ENCODE measurements around the gene TCAIM. TPM values are rescaled to one million over a fixed set of nuclear protein-coding genes. Genes with fewer than 3 reads are reported as not detected.
A peak's percentile ranks its signal among the peaks of the same experiment; 100 is the strongest.

TCAIM gene
- total RNA-seq, 1 donor from 2014 or later: 17.5 TPM

DNA sequence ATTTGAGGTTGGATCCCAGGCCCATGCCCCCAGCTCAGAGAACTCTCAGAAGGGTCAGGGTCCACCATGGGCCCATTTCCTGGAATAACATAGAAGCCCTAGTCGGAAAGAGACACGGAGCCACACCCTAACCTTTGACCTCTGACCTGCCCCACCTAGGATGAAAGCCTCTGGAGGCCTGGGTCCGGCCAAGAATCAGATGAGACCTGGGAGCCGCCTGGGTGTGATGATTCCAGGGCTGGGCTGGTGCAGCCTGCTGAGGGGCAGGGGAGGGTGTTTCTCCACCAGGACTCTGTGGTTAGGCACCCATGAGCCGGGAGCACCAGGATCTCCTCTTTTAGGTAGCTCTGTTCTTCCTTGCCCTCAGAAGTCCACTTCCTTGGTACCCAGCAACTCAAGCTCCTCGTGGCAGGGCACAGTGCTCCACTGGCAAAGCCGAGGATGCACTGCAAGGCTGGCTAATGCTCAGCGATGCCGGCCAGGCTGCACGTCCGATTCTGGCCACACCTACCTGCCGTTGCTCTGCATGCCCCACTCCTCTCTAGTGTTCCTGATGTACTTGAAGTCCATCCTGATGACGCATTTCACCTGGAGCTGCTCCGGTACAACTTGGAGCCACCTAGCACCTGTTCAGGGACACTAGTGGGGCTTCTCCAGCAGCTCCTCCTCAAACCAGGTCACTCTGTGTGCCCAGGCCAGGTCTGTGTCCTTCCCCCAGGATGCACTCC lies 81.5 kb downstream of the TCAIM start:
- Mint-ChIP-seq H3K4me3 (ENCODE audit: low read depth) (no peak overlapping the region), H3K4me1 (ENCODE audit: low read depth) (no peaks in the 10 kb centered on the region), H3K27ac (no peak overlapping the region), H3K27me3 (ENCODE audit: low read depth) (no peaks in the 10 kb centered on the region), H3K36me3 (ENCODE audit: low read depth) (no peaks in the 10 kb centered on the region), H3K9me3 (no peaks in the 10 kb centered on the region)
- intact Hi-C loops (cut with micrococcal nuclease): no loop called here
- no peak for DNase-seq (ENCODE audit: low spot score)

DNA sequence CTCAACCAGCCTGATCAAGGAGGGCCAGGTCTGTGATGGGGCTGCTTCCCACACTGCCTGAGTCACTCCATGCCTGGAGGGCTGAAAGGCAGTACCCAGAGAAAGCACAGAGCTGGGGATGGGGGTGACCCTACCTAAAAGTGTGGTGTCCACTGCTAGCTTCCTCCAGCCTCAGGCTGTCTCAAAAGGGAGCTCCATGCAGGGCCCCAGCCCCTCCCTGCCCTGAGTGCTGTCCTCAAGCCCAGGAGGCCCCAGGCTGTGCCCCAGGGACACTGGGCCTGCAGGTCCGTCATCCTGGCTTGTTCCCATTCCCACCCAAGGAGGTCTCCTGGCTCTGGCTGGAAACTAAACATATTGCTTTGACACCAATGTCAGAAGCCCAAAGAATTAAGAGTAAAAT lies 82.1 kb downstream of the TCAIM start:
- DNase-seq (ENCODE audit: low spot score): no peak
- no peak overlapping the region for H3K4me3 Mint-ChIP-seq (ENCODE audit: low read depth)
- H3K4me1 Mint-ChIP-seq (ENCODE audit: low read depth): no peaks in the 10 kb centered on the region
- intact Hi-C loops (cut with micrococcal nuclease): no loop called here
- H3K27me3 Mint-ChIP-seq (ENCODE audit: low read depth): no peaks in the 10 kb centered on the region
- no peaks in the 10 kb centered on the region for H3K9me3 Mint-ChIP-seq
- H3K36me3 Mint-ChIP-seq (ENCODE audit: low read depth): no peaks in the 10 kb centered on the region
- no peak overlapping the region for H3K27ac Mint-ChIP-seq

DNA sequence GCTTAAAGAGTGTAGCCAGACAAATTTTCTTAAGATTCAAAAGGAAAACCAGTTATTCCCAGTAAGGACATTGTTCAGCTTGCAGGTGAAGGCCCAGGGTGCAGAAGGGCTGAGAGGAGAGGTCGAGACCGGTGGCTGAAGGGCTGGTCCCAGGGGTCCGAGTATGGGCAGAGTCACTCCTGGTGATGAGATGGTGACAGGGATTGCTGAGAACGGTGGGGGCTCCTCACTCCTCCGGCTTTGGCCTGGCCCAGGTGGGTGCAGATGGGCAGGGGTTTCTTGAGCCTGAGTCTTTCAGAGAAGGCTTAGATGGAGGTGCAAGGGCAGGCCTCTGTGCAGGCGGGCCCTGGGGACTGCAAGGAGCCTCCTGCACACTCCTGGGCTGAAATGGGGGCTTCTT lies 82.7 kb downstream of the TCAIM start:
- H3K27ac Mint-ChIP-seq: no peak overlapping the region
- no peaks in the 10 kb centered on the region for H3K27me3 Mint-ChIP-seq (ENCODE audit: low read depth)
- no peaks in the 10 kb centered on the region for H3K4me1 Mint-ChIP-seq (ENCODE audit: low read depth)
- no peak overlapping the region for H3K4me3 Mint-ChIP-seq (ENCODE audit: low read depth)
- no peak for DNase-seq (ENCODE audit: low spot score)
- intact Hi-C loops (cut with micrococcal nuclease): no loop called here
- H3K9me3 Mint-ChIP-seq: no peaks in the 10 kb centered on the region
- no peaks in the 10 kb centered on the region for H3K36me3 Mint-ChIP-seq (ENCODE audit: low read depth)

DNA sequence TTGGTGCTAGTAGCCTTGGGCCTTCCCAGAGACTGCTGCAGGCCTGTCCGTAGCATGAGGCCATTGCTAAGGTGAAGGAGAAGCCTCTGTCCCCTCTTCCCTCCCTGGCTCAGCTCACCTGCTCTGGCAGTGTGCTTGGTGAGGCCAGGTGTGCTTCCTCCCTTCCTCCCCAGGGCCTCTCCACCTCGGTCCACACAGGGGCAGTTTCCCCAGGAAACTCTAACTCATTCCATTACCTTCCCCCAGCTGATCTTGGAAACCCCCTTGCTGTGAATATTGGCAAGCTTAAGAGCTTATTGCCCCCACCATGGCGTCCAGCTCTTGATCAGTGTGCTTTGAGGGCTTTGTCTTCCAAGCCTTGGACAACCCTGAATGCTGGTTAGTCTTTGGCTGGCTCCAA lies 86.2 kb downstream of the TCAIM start:
- intact Hi-C loops (cut with micrococcal nuclease): no loop called here
- Mint-ChIP-seq H3K4me3 (ENCODE audit: low read depth) (no peak overlapping the region), H3K27ac (no peak overlapping the region), H3K4me1 (ENCODE audit: low read depth) (no peaks in the 10 kb centered on the region), H3K27me3 (ENCODE audit: low read depth) (no peaks in the 10 kb centered on the region), H3K9me3 (no peaks in the 10 kb centered on the region), H3K36me3 (ENCODE audit: low read depth) (no peaks in the 10 kb centered on the region)
- DNase-seq (ENCODE audit: low spot score): no peak

DNA sequence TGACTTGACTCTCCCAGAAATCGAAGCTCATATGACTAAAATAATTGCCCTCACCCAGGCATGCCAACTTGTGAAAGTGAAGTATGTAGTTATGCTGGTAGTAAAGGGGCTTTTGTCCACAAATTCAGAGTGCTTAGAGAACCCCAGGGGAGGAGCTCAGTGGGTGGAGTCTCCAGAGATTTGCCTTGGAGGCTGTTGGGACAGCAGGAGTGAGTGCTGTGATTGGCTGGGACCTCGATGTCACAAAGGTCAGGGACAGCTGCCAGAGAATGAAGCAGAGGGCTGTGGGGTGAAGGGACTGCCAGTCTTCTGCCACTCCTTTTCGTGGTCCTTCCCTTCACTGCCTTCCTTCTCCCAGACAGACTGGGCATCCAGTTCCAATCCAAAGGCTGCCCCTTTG lies 89.1 kb downstream of the TCAIM start:
- intact Hi-C loops (cut with micrococcal nuclease): no loop called here
- H3K36me3 Mint-ChIP-seq (ENCODE audit: low read depth): no peaks in the 10 kb centered on the region
- H3K9me3 Mint-ChIP-seq: no peaks in the 10 kb centered on the region

DNA sequence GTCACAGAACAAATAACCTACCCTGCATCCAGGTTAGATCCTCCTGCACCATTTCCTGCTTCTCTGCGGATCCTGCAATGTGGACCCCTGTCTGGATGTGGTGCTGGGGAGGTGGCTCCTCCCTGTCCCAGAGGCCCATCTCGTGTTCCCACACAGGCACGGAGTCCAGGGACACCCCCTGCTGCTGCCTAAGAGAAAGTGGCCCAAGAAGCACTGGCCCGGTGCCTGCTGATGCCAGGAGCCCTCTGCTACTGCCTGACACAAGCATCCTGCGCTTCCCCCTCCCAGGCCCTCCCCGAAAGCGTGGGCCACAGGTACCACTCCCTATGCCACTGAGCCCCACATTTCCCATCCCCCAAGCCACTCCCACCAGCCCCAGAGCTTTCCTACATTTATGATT lies 90.3 kb downstream of the TCAIM start:
- no peaks in the 10 kb centered on the region for H3K36me3 Mint-ChIP-seq (ENCODE audit: low read depth)
- no peak overlapping the region for H3K27ac Mint-ChIP-seq
- H3K9me3 Mint-ChIP-seq: no peaks in the 10 kb centered on the region
- DNase-seq (ENCODE audit: low spot score): no peak
- H3K4me1 Mint-ChIP-seq (ENCODE audit: low read depth): no peaks in the 10 kb centered on the region
- H3K4me3 Mint-ChIP-seq (ENCODE audit: low read depth): no peak overlapping the region
- intact Hi-C loops (cut with micrococcal nuclease): no loop called here
- H3K27me3 Mint-ChIP-seq (ENCODE audit: low read depth): no peaks in the 10 kb centered on the region

More for the DNA sequence above, 89.1 kb downstream of the TCAIM start:
- DNase-seq (ENCODE audit: low spot score): no peak
- Mint-ChIP-seq H3K4me1 (ENCODE audit: low read depth) (no peaks in the 10 kb centered on the region), H3K4me3 (ENCODE audit: low read depth) (no peak overlapping the region), H3K27me3 (ENCODE audit: low read depth) (no peaks in the 10 kb centered on the region), H3K27ac (no peak overlapping the region)

DNA sequence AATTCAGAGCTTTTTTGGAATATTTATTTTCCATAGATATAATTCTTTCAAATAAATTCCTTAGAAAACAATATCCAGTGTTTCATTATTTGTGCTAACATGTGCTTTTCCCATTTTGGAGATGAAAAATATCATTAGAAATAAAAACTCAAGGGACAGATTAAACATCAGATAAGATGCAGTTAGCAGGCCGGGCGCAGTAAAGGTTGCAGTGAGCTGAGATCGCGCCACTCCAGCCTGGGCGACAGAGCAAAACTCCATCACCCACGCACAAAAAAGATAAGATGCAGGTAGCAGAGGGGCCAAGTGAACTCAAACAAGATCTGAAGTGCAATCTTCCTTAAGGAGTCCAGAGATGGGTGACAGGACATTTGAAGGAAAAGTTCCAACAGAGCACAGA lies 90.9 kb downstream of the TCAIM start:
- DNase-seq (ENCODE audit: low spot score): no peak
- H3K4me3 Mint-ChIP-seq (ENCODE audit: low read depth): no peak overlapping the region
- intact Hi-C loops (cut with micrococcal nuclease): no loop called here
- H3K27me3 Mint-ChIP-seq (ENCODE audit: low read depth): no peaks in the 10 kb centered on the region
- H3K36me3 Mint-ChIP-seq (ENCODE audit: low read depth): no peaks in the 10 kb centered on the region
- H3K27ac Mint-ChIP-seq: no peak overlapping the region
- peaks cover 3% of the 10 kb centered on the region for H3K4me1 Mint-ChIP-seq (ENCODE audit: low read depth)
- no peaks in the 10 kb centered on the region for H3K9me3 Mint-ChIP-seq

DNA sequence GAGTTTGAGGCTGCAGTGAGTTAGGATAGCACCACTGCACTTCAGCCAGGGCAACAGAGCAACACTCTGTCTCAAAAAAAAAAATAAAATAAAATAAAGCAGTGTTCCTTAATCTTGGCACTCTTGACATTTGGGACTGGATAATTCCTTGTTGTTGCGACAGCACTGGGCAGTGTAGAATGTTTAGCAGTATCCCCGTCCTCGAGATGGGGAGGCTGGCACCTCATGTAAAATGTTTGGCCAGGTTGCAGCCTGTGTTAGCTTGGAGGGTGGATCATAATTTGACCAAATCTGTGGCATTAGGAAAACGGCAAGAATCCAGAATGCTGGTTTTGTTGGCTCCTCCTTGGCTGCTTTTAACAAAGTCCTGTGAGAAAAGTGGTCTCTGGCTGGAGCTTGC lies 91.9 kb downstream of the TCAIM start:
- no peaks in the 10 kb centered on the region for H3K27me3 Mint-ChIP-seq (ENCODE audit: low read depth)
- peaks cover 1% of the 10 kb centered on the region for H3K36me3 Mint-ChIP-seq (ENCODE audit: low read depth)
- no peak overlapping the region for H3K27ac Mint-ChIP-seq
- intact Hi-C loops (cut with micrococcal nuclease): no loop called here
- DNase-seq (ENCODE audit: low spot score): no peak
- peaks cover 4% of the 10 kb centered on the region for H3K4me1 Mint-ChIP-seq (ENCODE audit: low read depth)
- no peaks in the 10 kb centered on the region for H3K9me3 Mint-ChIP-seq
- H3K4me3 Mint-ChIP-seq (ENCODE audit: low read depth): no peak overlapping the region

DNA sequence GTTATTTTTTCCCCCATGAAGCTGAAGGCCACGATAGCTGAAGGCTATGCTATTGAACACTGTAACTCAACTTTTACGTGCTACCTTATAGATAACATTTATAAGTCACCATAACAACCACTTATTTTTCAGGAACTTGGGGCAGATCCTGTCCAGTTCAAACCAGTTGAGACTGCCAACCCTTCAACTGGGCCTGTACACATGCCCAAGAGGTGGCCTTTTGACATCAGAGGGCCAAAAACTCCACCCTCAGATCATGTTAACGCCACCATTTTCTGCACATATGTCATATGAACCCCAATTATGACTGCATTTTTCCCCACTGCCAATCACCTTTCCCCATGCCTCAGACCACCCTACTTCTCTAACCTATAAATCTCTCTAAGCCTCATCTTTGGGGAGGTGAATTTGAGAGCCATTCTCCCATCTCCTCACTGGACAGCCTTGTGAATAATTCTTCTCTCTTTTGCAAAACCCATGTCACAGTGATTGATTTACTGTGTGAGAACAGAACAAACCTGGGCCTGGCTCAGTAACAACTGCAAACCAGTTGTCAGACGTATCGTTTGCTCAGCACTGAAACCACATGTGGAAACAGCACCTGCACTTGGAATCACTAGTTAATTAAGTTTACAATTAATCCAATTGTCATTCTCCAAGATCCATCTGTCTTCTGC lies 96.4 kb downstream of the TCAIM start:
- H3K36me3 Mint-ChIP-seq (ENCODE audit: low read depth): peaks cover 24% of the 10 kb centered on the region
- intact Hi-C loops (cut with micrococcal nuclease): no loop called here
- no peaks in the 10 kb centered on the region for H3K9me3 Mint-ChIP-seq
- peaks cover 17% of the 10 kb centered on the region for H3K4me1 Mint-ChIP-seq (ENCODE audit: low read depth)
- DNase-seq (ENCODE audit: low spot score): no peak
- no peaks in the 10 kb centered on the region for H3K27me3 Mint-ChIP-seq (ENCODE audit: low read depth)
- no peak overlapping the region for H3K27ac Mint-ChIP-seq
- H3K4me3 Mint-ChIP-seq (ENCODE audit: low read depth): no peak overlapping the region

DNA sequence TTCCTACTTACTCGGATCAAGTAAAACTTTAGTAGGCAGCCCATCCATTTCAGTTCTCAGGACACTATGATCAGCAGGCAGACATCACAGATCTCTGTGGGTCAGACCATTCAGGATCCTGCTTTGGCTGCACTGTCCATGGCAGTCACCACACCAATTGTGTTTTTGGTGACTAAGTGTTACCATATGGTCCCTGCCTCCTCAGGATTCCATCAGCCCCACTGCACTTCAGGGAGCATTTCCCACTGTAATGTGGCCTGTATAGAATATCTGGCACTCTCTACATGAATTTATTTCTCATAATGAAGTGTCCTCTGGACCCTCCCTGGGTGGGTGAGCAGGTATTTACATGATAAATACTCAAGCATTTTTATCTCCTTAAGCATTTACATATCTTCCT lies 97.6 kb downstream of the TCAIM start:
- Mint-ChIP-seq H3K4me3 (ENCODE audit: low read depth) (no peak overlapping the region), H3K27me3 (ENCODE audit: low read depth) (no peaks in the 10 kb centered on the region), H3K4me1 (ENCODE audit: low read depth) (peaks cover 26% of the 10 kb centered on the region), H3K9me3 (no peaks in the 10 kb centered on the region), H3K36me3 (ENCODE audit: low read depth) (peaks cover 30% of the 10 kb centered on the region), H3K27ac (no peak overlapping the region)
- intact Hi-C loops (cut with micrococcal nuclease): no loop called here
- no peak for DNase-seq (ENCODE audit: low spot score)

DNA sequence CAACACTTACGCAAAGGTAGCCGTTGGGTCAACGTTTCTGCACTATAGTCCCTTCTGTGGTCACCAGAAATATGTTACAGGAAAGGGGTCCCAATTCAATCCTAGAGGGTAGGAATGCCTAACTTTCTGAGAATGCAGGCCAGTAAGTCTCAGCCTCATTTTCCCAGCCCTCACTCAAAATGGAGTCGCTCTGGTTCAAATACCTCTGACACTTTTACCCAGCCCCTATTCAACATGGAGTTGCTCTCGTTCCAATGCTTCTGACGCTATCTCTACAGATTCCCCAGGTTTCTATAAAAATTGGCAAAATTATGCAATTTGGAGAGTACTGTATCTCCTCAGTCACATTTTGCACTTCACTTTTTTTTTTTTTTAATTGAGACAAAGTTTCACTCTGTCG lies 99.2 kb downstream of the TCAIM start:
- Mint-ChIP-seq H3K36me3 (ENCODE audit: low read depth) (peaks cover 46% of the 10 kb centered on the region), H3K27me3 (ENCODE audit: low read depth) (no peaks in the 10 kb centered on the region), H3K9me3 (no peaks in the 10 kb centered on the region), H3K4me1 (ENCODE audit: low read depth) (peaks cover 42% of the 10 kb centered on the region), H3K27ac (no peak overlapping the region), H3K4me3 (ENCODE audit: low read depth) (no peak overlapping the region)
- DNase-seq (ENCODE audit: low spot score): no peak
- intact Hi-C loops (cut with micrococcal nuclease): no loop called here

DNA sequence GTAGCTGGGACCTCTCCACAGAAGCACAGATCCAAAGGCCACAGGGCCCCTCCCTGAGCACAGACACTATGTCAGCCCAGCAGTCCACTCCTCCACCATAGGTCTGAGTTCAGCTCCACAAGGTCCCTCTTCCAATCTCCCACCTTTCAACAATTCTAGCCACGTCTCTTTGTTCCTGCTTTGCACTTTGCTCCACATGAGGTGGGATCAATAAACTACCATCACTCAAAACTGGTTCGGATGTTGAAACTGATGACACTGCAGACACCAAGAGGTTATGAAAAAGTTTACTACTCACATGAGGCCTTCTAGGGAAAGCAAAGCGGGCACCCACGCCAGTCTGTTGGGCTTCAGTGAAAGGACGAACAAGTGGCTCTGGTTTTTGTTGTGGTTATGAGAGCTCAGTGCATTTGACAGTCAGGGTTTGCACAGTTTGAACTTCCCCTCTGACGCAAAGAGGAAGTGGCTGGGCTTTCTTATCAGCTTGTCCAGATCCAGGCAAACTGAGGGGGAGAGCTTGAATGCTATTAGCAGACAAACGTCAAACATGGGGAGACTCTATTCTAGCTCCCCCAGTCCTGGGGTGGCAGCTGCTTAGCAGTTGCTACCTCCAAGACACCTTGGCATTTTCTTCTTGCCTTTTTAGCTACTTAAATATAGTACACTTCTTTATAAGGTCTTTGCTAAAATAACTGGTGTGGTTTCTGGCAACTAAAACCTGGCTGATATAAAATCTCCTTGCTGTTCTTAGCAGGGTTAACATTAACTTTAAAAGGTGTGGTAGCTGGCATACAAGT lies 101.1 kb downstream of the TCAIM start:
- Mint-ChIP-seq H3K4me1 (ENCODE audit: low read depth) (peaks cover 44% of the 10 kb centered on the region), H3K27me3 (ENCODE audit: low read depth) (no peaks in the 10 kb centered on the region), H3K9me3 (no peaks in the 10 kb centered on the region), H3K36me3 (ENCODE audit: low read depth) (peaks cover 57% of the 10 kb centered on the region), H3K27ac (peak overlapping the region; percentile 90), H3K4me3 (ENCODE audit: low read depth) (peak overlapping the region; percentile 57)
- peak; percentile 71 for DNase-seq (ENCODE audit: low spot score)
- intact Hi-C loops (cut with micrococcal nuclease): loop anchor here (1.0 kb wide), 4 partner anchors 29 to 101 kb away; partner anchors contain the start of genes TCAIM and ZNF445

Data from activated T-helper 2 cell treated with anti-CD3 and anti-CD28 coated beads, Interferon-gamma antibody, Interleukin-2, Interleukin-4, amounts not matched to agents 10 μg/mL and 5 μg/mL and 100 μg/mL, durations not matched to agents 14 hours and 24 hours and 36 hours (primary cell).